ENCODE data around the gene TNFRSF12A.

The TNFRSF12A gene

GRCh38 chr16:3065069-3065741 lies 45.0 kb downstream of the TNFRSF12A start, which contains the start of gene IL32:
TSS of gene IL32 (plus strand) at chr16:3065640. CDS start at chr16:3065812, 172 bp downstream.
- no peak for TF ChIP-seq CTCF (IDR thresholded peaks at IDR 0.05)

- TF ChIP-seq CTCF (IDR thresholded peaks at IDR 0.05) = no peak
Observed at GRCh38 chr16:3065742-3066439, 45.7 kb downstream of the TNFRSF12A start.

- TF ChIP-seq CTCF (IDR thresholded peaks at IDR 0.05) = no peak
Observed at GRCh38 chr16:3066440-3066748, 46.2 kb downstream of the TNFRSF12A start.

- TF ChIP-seq CTCF (IDR thresholded peaks at IDR 0.05) = no peak
Observed at GRCh38 chr16:3068487-3068886, 48.3 kb downstream of the TNFRSF12A start.

- no peak for TF ChIP-seq CTCF (IDR thresholded peaks at IDR 0.05)
Observed at GRCh38 chr16:3070608-3071111, 50.5 kb downstream of the TNFRSF12A start.

- no peak for TF ChIP-seq CTCF (IDR thresholded peaks at IDR 0.05)
Observed at GRCh38 chr16:3071655-3072054, 51.5 kb downstream of the TNFRSF12A start.
